SK-N-MC (cell line): ENCODE results near the gene STX17.

Experiments
- EZH2 ChIP-seq: fragments of 200-600 bp; sonication (generic); IDR thresholded peaks from one replicate; pipeline ENCODE4 v1.6.1; 2017; ENCODE audit warnings: antibody characterized with exemption
- FOXP2 ChIP-seq: optimal IDR thresholded peaks from 2 replicates; pipeline ENCODE3; 2011; ENCODE audit warnings: mild to moderate bottlenecking, moderate library complexity; ENCODE audit not compliant: insufficient read depth; ENCODE audit errors: extremely low read length, control extremely low read depth
- POLR2AphosphoS5 ChIP-seq: IDR thresholded peaks from 2 replicates; pipeline ENCODE4 v1.6.1; 2012; ENCODE audit warnings: mild to moderate bottlenecking, low read depth, low read length, borderline replicate concordance

GRCh38 chr9:99966001-99966400 lies 59.5 kb downstream of the STX17 start:
- TF ChIP-seq EZH2 (no peak), POLR2AphosphoS5 (no peak), FOXP2 (no peak)
